Neutrophil (primary cell): Measurements from ENCODE around the gene ZNF385D.

ENCODE experiments used
- H3K27ac ChIP-seq: fragments of 200-600 bp; sonication (generic); 2 replicates; pipeline ENCODE4 v1.5.1; 2016; ENCODE audit warnings: mild to moderate bottlenecking, moderate library complexity
- H3K27me3 ChIP-seq: fragments of 200-600 bp; sonication (generic); 2 replicates; pipeline ENCODE4 v1.6.0; 2016; ENCODE audit warnings: mild to moderate bottlenecking
- H3K36me3 ChIP-seq: fragments of 200-600 bp; sonication (generic); 2 replicates; pipeline ENCODE4 v1.5.1; 2017
- H3K4me1 ChIP-seq, 2 experiments: fragments of 200-600 bp in 1 of 2; sonication (generic) in 1 of 2; 1 replicate in 1 of 2; 2 replicates in 1 of 2; pipeline versions ENCODE4 v1.5.1 to v1.6.1; 2013 to 2016; ENCODE audit warnings: low read depth in 1 of 2, low read length in 1 of 2, mild to moderate bottlenecking in 1 of 2, moderate library complexity in 1 of 2; ENCODE audit not compliant: control insufficient read depth in 1 of 2, insufficient read depth in 1 of 2
- H3K4me3 ChIP-seq, 2 experiments: fragments of 200-600 bp in 1 of 2; sonication (generic) in 1 of 2; 1 replicate in 1 of 2; 2 replicates in 1 of 2; pipeline ENCODE4 v1.5.1; 2013 to 2016; ENCODE audit warnings: low read depth in 1 of 2, low read length in 1 of 2, mild to moderate bottlenecking in 1 of 2, moderate library complexity in 1 of 2
- H3K9me3 ChIP-seq: fragments of 200-600 bp; sonication (generic); 2 replicates; pipeline ENCODE4 v1.5.1; 2016
- CTCF ChIP-seq: fragments of 200-600 bp; sonication (generic); IDR thresholded peaks from 2 replicates; pipeline ENCODE4 v1.5.1; 2016; ENCODE audit warnings: antibody characterized with exemption

The ZNF385D gene

GRCh38 chr3:21526461-21526860, 224.5 kb downstream of the ZNF385D start:
- no peak for TF ChIP-seq CTCF
- H3K27ac ChIP-seq = no peak overlapping the region
- no peaks in the 10 kb centered on the region for H3K36me3 ChIP-seq

GRCh38 chr3:21524133-21524532, 226.9 kb downstream of the ZNF385D start:
- Histone ChIP-seq H3K36me3 (no peaks in the 10 kb centered on the region), H3K4me3 (no peak overlapping the region), H3K27ac (no peak overlapping the region), H3K9me3 (no peaks in the 10 kb centered on the region), H3K4me1 (no peaks in the 10 kb centered on the region), H3K27me3 (no peaks in the 10 kb centered on the region)
- TF ChIP-seq CTCF = no peak

More at GRCh38 chr3:21526461-21526860, 224.5 kb downstream of the ZNF385D start:
- Histone ChIP-seq H3K4me3 (no peak overlapping the region), H3K27me3 (no peaks in the 10 kb centered on the region), H3K4me1 (no peaks in the 10 kb centered on the region), H3K9me3 (no peaks in the 10 kb centered on the region)

GRCh38 chr3:21520106-21520963, 230.7 kb downstream of the ZNF385D start:
- Histone ChIP-seq H3K27me3 (no peaks in the 10 kb centered on the region), H3K4me3 (no peak overlapping the region), H3K36me3 (no peaks in the 10 kb centered on the region), H3K9me3 (no peaks in the 10 kb centered on the region), H3K27ac (no peak overlapping the region), H3K4me1 (no peaks in the 10 kb centered on the region)
- no peak for TF ChIP-seq CTCF

- TF ChIP-seq CTCF = no peak
- Histone ChIP-seq H3K36me3 (no peaks in the 10 kb centered on the region), H3K9me3 (no peaks in the 10 kb centered on the region), H3K27ac (no peak overlapping the region), H3K4me1 (no peaks in the 10 kb centered on the region), H3K4me3 (no peak overlapping the region), H3K27me3 (no peaks in the 10 kb centered on the region)
Observed at GRCh38 chr3:21517184-21517583, 233.8 kb downstream of the ZNF385D start.

GRCh38 chr3:21515417-21515816, 235.6 kb downstream of the ZNF385D start:
- no peak for TF ChIP-seq CTCF
- H3K27ac ChIP-seq = no peak overlapping the region
- no peaks in the 10 kb centered on the region for H3K36me3 ChIP-seq

More at GRCh38 chr3:21515417-21515816, 235.6 kb downstream of the ZNF385D start:
- no peaks in the 10 kb centered on the region for H3K4me1 ChIP-seq
- H3K4me3 ChIP-seq = no peak overlapping the region
- H3K9me3 ChIP-seq = no peaks in the 10 kb centered on the region
- no peaks in the 10 kb centered on the region for H3K27me3 ChIP-seq
